ENCODE measurements around the gene SLC39A1. TPM values are rescaled to one million over a fixed set of nuclear protein-coding genes. Genes with fewer than 3 reads are reported as not detected.

The SLC39A1 gene
- total and polyA plus RNA-seq, 9 of the 15 experiments (the other 6 are each of a cell fraction or from before 2014, with no cell fraction given): 9.9 to 81.1 (median 62.7) TPM

DNA sequence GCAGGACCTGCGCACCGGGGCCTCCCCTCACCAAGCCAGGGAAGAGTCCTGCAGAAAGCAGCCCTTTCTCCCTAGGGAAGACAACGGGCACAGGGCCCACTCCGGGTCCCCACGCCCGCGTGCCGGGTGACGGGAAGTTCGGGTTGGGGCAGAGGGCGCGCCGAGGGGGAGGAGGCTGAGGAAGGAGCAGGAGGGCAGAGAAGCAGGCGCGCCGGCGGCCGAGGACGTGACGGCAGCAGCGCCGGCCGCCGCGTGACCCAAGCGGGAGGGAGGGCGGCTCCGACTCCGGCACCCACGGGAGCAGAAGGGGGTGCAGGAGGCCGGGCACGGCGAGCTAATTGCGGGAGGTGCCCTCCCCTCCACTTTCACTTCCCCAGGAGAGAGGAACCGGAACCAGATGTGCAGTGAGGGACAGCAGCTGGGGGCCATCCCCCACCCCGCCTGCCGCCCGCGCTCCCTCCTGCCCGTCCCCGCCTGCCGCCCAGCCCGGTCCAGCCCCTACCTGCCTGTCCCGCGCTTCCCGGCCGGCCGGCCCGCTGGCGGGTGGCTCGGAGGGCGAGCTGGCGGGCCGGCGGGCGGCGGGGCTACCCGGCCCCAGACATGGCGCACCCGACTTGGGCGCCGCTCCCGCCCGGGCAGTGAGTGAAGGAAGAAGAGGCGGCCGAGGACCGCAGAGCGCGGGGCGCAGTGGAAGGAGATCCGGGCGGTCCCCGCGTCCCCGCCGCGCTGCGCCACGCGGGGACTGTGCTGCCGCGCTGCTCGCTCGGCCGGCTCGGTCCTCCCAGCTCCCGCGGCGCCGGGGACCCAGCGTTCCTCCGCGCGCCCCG is 17.3 kb downstream of the SLC39A1 start (continued):
- TF ChIP-seq, protein P1, sequence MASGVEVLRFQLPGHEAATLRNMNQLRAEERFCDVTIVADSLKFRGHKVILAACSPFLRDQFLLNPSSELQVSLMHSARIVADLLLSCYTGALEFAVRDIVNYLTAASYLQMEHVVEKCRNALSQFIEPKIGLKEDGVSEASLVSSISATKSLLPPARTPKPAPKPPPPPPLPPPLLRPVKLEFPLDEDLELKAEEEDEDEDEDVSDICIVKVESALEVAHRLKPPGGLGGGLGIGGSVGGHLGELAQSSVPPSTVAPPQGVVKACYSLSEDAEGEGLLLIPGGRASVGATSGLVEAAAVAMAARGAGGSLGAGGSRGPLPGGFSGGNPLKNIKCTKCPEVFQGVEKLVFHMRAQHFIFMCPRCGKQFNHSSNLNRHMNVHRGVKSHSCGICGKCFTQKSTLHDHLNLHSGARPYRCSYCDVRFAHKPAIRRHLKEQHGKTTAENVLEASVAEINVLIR (CRISPR knock-in tag; IDR thresholded peaks at IDR 0.05): no peak
- TF ChIP-seq, protein P2, sequence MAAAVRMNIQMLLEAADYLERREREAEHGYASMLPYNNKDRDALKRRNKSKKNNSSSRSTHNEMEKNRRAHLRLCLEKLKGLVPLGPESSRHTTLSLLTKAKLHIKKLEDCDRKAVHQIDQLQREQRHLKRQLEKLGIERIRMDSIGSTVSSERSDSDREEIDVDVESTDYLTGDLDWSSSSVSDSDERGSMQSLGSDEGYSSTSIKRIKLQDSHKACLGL (CRISPR knock-in tag; IDR thresholded peaks at IDR 0.05; ENCODE audit: borderline replicate concordance, poor library complexity, severe bottlenecking): no peak
- TF ChIP-seq, protein P3, sequence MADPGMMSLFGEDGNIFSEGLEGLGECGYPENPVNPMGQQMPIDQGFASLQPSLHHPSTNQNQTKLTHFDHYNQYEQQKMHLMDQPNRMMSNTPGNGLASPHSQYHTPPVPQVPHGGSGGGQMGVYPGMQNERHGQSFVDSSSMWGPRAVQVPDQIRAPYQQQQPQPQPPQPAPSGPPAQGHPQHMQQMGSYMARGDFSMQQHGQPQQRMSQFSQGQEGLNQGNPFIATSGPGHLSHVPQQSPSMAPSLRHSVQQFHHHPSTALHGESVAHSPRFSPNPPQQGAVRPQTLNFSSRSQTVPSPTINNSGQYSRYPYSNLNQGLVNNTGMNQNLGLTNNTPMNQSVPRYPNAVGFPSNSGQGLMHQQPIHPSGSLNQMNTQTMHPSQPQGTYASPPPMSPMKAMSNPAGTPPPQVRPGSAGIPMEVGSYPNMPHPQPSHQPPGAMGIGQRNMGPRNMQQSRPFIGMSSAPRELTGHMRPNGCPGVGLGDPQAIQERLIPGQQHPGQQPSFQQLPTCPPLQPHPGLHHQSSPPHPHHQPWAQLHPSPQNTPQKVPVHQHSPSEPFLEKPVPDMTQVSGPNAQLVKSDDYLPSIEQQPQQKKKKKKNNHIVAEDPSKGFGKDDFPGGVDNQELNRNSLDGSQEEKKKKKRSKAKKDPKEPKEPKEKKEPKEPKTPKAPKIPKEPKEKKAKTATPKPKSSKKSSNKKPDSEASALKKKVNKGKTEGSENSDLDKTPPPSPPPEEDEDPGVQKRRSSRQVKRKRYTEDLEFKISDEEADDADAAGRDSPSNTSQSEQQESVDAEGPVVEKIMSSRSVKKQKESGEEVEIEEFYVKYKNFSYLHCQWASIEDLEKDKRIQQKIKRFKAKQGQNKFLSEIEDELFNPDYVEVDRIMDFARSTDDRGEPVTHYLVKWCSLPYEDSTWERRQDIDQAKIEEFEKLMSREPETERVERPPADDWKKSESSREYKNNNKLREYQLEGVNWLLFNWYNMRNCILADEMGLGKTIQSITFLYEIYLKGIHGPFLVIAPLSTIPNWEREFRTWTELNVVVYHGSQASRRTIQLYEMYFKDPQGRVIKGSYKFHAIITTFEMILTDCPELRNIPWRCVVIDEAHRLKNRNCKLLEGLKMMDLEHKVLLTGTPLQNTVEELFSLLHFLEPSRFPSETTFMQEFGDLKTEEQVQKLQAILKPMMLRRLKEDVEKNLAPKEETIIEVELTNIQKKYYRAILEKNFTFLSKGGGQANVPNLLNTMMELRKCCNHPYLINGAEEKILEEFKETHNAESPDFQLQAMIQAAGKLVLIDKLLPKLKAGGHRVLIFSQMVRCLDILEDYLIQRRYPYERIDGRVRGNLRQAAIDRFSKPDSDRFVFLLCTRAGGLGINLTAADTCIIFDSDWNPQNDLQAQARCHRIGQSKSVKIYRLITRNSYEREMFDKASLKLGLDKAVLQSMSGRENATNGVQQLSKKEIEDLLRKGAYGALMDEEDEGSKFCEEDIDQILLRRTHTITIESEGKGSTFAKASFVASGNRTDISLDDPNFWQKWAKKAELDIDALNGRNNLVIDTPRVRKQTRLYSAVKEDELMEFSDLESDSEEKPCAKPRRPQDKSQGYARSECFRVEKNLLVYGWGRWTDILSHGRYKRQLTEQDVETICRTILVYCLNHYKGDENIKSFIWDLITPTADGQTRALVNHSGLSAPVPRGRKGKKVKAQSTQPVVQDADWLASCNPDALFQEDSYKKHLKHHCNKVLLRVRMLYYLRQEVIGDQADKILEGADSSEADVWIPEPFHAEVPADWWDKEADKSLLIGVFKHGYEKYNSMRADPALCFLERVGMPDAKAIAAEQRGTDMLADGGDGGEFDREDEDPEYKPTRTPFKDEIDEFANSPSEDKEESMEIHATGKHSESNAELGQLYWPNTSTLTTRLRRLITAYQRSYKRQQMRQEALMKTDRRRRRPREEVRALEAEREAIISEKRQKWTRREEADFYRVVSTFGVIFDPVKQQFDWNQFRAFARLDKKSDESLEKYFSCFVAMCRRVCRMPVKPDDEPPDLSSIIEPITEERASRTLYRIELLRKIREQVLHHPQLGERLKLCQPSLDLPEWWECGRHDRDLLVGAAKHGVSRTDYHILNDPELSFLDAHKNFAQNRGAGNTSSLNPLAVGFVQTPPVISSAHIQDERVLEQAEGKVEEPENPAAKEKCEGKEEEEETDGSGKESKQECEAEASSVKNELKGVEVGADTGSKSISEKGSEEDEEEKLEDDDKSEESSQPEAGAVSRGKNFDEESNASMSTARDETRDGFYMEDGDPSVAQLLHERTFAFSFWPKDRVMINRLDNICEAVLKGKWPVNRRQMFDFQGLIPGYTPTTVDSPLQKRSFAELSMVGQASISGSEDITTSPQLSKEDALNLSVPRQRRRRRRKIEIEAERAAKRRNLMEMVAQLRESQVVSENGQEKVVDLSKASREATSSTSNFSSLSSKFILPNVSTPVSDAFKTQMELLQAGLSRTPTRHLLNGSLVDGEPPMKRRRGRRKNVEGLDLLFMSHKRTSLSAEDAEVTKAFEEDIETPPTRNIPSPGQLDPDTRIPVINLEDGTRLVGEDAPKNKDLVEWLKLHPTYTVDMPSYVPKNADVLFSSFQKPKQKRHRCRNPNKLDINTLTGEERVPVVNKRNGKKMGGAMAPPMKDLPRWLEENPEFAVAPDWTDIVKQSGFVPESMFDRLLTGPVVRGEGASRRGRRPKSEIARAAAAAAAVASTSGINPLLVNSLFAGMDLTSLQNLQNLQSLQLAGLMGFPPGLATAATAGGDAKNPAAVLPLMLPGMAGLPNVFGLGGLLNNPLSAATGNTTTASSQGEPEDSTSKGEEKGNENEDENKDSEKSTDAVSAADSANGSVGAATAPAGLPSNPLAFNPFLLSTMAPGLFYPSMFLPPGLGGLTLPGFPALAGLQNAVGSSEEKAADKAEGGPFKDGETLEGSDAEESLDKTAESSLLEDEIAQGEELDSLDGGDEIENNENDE (IDR thresholded peaks at IDR 0.05; ENCODE audit: low read depth, low read length): no peak
- TF ChIP-seq, protein P4, sequence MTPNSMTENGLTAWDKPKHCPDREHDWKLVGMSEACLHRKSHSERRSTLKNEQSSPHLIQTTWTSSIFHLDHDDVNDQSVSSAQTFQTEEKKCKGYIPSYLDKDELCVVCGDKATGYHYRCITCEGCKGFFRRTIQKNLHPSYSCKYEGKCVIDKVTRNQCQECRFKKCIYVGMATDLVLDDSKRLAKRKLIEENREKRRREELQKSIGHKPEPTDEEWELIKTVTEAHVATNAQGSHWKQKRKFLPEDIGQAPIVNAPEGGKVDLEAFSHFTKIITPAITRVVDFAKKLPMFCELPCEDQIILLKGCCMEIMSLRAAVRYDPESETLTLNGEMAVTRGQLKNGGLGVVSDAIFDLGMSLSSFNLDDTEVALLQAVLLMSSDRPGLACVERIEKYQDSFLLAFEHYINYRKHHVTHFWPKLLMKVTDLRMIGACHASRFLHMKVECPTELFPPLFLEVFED (CRISPR knock-in tag; conservative IDR thresholded peaks at IDR 0.05): no peak
- TF ChIP-seq OTX1 (CRISPR knock-in tag; IDR thresholded peaks at IDR 0.05): 0 out of 2 replicates have a peak, but pooled peaks have one; percentile 4
- TF ChIP-seq, protein P5, sequence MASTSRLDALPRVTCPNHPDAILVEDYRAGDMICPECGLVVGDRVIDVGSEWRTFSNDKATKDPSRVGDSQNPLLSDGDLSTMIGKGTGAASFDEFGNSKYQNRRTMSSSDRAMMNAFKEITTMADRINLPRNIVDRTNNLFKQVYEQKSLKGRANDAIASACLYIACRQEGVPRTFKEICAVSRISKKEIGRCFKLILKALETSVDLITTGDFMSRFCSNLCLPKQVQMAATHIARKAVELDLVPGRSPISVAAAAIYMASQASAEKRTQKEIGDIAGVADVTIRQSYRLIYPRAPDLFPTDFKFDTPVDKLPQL (IDR thresholded peaks at IDR 0.05; ENCODE audit: extremely low read depth, insufficient read length): no peak
- TF ChIP-seq, protein P6, sequence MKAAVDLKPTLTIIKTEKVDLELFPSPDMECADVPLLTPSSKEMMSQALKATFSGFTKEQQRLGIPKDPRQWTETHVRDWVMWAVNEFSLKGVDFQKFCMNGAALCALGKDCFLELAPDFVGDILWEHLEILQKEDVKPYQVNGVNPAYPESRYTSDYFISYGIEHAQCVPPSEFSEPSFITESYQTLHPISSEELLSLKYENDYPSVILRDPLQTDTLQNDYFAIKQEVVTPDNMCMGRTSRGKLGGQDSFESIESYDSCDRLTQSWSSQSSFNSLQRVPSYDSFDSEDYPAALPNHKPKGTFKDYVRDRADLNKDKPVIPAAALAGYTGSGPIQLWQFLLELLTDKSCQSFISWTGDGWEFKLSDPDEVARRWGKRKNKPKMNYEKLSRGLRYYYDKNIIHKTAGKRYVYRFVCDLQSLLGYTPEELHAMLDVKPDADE (conservative IDR thresholded peaks at IDR 0.05; ENCODE audit: control insufficient read depth, low read depth, low read length): 0 out of 2 replicates have a peak, but pooled peaks have one; percentile 16
